ENCODE results near the gene PAXIP1. TPM values are rescaled to one million over a fixed set of nuclear protein-coding genes. Genes with fewer than 3 reads are reported as not detected.

Gene PAXIP1
- total RNA-seq, 1 experiment from 2014 or later, result 33.8 TPM

DNA sequence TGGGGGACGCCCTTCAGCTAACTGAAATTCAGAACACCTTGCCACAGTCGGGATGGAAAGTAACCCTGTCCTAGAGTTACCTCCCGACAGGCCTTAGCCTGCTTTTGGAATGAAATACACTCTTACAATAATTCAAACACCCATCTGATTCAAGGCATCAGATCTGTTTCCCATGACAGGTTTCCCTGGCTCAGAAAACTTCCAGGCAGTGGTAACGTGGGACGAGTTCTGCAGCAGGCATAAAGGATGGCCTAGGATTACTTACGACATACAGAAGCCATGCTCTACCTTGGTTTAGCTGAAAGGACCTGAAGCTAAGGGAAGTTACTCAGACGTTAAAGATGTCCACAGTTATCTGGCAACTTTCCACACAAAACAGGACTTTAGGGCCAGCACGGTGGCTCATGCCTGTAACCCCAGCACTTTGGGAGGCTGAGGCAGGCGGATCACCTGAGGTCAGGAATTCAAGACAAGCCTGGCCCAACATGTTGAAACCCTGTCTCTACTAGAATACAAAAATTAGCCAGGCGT is 5.0 kb downstream of the PAXIP1 start:
- peak; percentile 21 for DNase-seq (ENCODE audit: low spot score)
- in situ Hi-C loops (cut with HindIII; ENCODE audit: low sequenced_read_pairs), result no loop called here

DNA sequence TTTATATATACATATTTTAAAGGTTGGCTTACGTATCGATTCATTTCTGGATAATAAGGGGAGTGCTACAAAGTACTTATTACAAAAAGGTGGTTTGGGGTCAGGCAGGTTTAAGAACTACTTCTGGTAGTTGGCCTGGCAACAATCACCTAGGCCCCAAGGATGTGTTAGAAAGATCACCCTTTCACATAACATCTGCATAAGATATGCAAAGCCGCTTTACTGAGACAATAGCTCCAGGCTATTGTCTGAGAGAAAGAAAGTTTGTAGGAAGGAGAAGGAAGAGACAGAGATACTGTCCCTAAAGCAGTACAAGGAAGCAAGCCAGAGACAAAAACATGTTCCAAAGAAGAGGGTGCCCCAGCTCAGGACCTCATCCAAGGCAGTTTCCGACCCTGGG is 6.2 kb downstream of the PAXIP1 start:
- DNase-seq (ENCODE audit: low spot score), result peak; percentile 8
- in situ Hi-C loops (cut with HindIII; ENCODE audit: low sequenced_read_pairs), result no loop called here

DNA sequence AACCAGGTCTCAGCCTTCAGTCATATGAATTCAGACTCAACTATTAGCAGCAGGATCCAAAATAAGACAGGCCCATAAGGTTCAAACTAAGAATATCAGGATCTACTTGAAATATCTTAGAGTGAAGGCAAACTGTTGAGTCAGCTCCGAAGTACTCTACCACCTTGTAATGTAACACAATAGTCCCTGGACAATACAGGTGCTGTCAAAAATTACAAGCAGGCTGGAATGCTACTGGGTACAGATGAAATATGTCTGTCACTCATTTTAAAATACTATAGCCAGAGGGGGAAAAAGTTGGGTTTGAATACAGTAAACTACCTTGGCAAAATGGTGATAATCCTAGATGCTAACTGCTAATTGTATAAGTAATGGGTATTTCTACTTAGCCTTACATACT is 6.8 kb downstream of the PAXIP1 start:
- in situ Hi-C loops (cut with HindIII; ENCODE audit: low sequenced_read_pairs), result no loop called here
- peak; percentile 5 for DNase-seq (ENCODE audit: low spot score)

DNA sequence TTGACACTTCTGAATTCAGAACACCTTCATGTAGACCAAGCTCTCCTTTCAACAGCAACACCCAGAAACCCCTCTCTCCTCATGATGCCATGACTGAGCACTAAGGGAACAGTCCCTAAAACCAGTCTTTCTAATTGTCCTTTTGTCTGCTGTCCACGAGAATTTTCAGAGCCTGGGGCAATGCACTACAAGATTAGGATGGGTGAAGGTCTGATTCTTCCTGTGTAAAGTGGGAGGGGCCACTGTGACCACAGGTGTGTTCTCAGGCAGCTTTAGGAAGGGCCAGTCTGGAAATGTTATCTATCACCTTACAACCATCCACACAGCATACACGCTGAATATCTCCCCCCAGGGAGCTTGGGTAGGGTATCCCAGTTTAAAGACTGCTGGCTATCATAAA is 7.9 kb downstream of the PAXIP1 start:
- in situ Hi-C loops (cut with HindIII; ENCODE audit: low sequenced_read_pairs), result no loop called here

DNA sequence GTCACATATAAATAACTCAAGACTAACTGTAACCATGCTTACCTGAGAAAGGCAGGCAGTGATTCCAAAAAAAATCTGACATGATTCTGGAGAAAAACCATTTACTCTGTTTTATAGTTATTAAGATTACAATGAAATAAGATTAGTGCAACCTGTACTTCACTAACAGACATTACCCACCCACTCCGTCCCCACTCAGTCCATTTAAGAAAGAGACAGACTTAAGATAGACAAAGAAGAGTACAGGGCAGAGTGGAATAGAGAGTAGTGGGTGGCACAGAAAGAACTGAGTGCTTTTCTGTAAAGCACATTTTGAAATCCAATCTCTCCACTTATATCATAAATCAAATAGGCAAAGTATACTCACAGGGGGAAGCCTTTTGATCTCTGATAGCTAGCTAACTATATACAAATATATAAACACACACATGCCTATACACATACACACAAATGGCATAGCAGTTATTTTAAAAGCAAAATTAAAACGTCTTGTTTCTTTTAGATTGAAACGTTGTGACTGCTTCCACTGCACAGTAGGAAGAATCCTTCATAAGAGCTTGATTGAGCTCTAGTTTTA is 11.9 kb downstream of the PAXIP1 start:
- in situ Hi-C loops (cut with HindIII; ENCODE audit: low sequenced_read_pairs), result no loop called here
- DNase-seq (ENCODE audit: low spot score), result peak; percentile 6

More for the DNA sequence above, 7.9 kb downstream of the PAXIP1 start:
- peak; percentile 31 for DNase-seq (ENCODE audit: low spot score)

DNA sequence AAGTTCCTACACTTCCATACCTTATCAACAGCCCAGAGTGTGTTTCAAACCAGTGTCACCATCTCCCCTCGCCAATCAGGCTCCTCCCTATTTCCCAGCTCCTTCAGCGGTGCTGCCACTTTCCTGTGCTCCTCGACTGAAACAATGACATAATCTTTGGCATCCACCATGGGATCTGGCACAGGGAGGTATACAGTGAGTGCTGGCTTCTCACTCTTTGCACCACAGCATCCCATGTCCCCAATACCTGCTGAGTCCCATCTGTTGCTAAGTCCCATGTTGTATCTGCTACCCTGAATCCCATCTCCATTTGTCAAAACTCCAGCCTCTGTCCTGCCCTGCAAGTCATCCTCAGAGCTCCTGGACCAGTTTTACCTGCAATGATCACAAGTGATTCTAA is 15.4 kb downstream of the PAXIP1 start:
- peak; percentile 100 for DNase-seq (ENCODE audit: low spot score)
- in situ Hi-C loops (cut with HindIII; ENCODE audit: low sequenced_read_pairs), result no loop called here

DNA sequence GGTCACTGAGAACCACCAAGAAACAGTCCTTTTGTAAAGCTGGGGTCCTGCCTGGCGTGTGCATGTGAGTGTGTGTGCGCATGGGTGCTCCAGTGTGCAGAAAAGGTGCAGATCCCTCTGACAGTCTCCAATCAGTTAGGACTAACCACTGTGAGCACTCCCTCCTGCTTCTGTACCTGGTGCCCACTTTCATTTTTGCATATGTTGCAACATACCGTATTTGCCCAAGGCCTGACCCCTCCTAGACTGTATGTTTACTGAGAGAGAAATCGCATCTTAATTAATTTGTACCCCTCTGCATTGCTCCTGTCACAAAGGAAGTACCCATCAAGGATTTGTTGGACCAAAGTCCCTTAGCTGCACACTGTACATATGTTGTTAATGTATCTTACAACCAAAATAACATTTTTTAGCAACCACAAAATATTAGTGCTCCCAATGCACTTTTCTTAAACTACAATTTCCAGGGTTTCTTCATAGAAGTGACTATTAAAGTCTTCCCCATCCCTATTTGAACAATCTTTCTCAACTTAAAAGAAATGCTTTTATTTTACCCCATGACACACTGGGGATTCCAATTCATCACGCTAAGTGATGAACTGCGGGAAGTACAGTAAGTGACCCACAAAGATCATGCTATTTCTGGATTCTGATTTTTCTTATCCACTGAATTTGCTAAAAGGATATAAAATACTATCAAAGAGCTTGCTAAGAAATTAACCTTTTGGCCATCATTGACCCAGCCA is 16.6 kb downstream of the PAXIP1 start:
- peak; percentile 42 for DNase-seq (ENCODE audit: low spot score)
- in situ Hi-C loops (cut with HindIII; ENCODE audit: low sequenced_read_pairs), result no loop called here

DNA sequence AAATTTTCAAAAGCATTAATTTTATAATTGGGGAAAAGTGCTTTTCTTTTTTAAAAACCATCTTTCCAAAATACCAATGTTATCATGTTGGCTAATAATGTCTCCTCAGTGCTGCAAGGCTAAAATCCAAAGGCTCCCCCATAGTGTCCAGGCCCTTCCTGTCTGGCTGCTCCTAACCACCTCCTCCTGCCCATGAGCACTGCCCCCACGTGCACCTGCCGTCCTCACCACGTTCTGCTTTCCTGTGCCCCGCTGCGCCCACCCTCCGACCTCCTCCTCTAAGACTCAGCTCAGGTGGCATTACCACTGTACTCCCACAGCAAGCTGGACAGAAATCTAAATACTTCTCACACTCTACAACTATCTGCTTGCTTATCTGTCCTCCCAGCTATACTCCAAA is 17.7 kb downstream of the PAXIP1 start:
- peak; percentile 68 for DNase-seq (ENCODE audit: low spot score)
- in situ Hi-C loops (cut with HindIII; ENCODE audit: low sequenced_read_pairs), result no loop called here

DNA sequence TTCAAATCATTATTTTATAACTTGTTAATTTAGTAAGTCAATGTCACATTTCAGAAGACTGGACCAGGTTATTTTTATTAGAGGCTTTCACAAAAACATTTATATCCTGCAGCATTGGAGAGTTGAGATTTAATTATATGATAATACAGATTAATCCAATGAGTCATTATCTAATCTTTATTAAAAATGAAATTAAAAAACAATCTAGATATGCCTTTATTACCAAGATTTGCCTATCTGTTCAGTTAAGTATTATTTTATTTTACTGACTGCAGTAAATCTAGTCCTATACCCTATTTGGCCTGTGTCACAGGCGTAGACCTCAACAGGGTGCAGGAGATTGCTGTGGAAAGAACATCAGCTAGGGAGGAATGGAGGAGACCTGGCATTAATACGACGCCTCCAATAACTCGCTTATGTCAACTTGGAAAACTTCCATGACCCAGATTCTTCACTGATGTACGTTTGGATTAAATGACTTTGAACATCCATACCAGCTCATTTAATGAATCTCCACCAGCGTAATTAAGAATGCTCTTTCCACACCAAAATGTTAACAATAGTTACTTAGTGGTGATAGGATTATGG is 18.2 kb downstream of the PAXIP1 start:
- peak; percentile 96 for DNase-seq (ENCODE audit: low spot score)
- in situ Hi-C loops (cut with HindIII; ENCODE audit: low sequenced_read_pairs), result no loop called here

DNA sequence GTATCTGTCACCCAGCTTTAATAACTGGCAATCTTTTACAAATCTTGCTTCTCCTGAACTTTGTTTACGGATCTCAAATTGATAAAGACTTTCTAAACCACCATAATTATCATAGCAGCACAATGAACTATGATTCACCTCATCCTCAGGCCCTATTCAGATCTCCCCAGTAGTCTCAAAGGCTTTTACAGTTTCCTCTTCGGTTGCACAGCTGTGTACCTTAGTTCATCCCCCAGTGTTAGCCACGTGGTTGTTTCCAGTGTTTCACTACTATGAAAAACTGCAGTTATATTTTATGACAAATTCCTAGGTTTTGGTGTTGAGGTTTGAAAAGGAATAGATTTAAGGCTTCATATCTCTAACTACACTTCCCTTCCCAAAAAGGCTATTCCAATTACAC is 24.9 kb downstream of the PAXIP1 start:
- DNase-seq (ENCODE audit: low spot score), result peak; percentile 11
- in situ Hi-C loops (cut with HindIII; ENCODE audit: low sequenced_read_pairs), result no loop called here

DNA sequence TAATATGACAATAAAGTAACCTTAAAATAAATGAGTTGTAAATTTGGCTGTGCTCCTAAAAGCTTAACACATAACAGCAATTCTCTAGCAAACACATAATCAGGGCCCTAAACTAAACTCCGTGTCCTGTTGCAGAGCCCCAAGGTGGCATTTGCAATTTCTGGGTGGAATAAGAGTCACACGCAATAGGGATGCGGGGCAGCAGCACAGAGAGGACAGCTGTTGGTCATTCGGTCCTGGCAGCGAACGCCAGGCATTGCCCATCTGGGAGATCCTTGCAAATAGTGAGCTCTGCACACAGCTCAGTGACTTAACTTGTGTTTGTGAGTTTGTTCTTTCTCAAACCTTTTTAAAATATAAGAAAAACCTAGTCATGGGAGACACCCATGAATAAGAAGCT is 25.7 kb downstream of the PAXIP1 start:
- DNase-seq (ENCODE audit: low spot score), result peak; percentile 35
- in situ Hi-C loops (cut with HindIII; ENCODE audit: low sequenced_read_pairs), result no loop called here

DNA sequence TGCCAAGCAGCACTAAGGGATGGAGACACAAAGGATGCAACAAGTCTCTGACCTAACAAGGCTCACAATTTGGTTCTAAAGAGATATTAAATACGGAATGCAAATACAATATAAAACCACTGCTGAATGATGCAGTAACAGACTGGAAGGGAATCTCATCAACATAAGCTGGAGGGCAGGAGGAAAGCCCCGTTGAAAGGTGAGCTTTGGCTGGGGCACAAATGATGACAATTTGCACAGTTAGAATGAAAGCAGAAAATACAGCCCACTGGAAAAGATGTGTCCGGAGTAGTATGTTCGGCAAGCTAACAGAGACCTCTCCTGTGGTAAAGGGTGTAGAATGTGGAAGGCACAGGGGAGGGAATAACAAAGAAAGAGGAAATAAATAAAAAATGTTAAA is 26.1 kb downstream of the PAXIP1 start:
- DNase-seq (ENCODE audit: low spot score), result peak; percentile 54

DNA sequence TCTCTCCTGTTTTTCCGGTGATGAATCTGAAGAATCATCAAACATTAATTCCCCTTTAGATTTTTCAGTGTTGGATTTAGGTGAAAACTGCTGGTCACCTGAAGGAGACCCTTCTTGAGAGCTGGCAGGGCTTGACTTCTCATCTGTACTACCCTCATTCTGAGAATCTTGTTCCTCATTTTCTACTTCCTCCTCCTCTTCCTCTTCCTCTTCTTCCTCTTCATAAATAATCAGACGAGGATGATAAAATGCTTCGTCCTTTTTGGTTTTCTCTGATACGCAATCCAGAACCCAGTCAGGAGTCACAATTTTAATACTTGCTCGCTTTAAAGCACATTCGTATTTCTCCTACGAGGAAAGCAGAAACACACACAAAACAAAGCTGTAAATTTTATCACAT is 26.9 kb downstream of the PAXIP1 start:
- in situ Hi-C loops (cut with HindIII; ENCODE audit: low sequenced_read_pairs), result no loop called here

More for the DNA sequence above, 26.1 kb downstream of the PAXIP1 start:
- in situ Hi-C loops (cut with HindIII; ENCODE audit: low sequenced_read_pairs), result no loop called here

DNA sequence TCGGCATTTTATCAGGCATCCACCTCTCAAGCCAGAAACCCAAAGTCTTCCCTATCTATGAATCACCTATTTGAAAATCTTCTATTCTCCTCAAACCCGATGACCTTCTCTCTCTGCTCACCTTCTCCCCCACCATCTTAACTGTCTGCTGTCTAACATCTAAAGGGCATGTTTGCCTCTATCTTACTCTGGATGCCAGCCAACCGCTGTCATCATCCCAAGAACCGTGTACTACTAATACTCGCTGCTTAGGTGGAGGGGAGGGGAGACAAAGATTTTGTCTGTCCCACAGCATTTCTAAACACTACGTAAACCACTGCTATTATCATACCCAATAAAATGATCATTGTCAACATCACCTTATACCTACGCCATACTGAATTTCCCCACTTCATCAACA is 29.5 kb downstream of the PAXIP1 start:
- DNase-seq (ENCODE audit: low spot score), result peak; percentile 57
- in situ Hi-C loops (cut with HindIII; ENCODE audit: low sequenced_read_pairs), result no loop called here

More for the DNA sequence above, 26.9 kb downstream of the PAXIP1 start:
- no peak for DNase-seq (ENCODE audit: low spot score)

DNA sequence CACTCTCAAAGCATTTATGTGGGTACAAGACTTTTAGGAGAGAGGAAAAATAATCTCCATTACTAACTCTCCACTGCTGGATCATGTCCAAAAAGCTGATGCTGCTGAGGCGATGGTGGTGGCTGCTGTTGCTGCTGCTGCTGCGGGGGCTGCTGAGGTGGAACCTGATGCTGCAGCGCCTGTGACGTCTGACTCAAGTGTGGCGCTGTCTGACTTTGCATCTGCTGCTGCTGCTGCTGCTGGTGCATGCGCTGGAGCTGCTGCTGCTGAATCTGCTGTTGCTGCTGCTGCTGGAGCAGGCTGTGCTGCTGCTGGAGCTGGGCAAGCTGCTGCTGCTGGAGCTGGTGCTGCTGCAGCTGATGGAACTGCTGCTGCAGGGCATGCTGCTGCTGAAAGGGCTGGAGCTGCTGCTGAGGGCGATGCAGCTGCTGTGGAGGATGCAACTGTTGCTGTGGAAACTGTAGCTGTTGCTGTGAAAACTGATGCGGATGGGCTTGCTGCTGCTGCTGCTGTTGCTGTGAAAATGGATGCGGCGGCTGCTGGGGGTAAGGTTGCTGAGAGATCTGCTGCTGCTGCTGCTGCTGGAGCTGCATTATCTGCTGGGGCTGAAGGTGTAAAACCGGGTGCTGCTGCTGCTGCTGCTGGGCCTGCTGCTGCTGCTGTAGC is 34.5 kb downstream of the PAXIP1 start:
- DNase-seq (ENCODE audit: low spot score), result no peak
- in situ Hi-C loops (cut with HindIII; ENCODE audit: low sequenced_read_pairs), result no loop called here

DNA sequence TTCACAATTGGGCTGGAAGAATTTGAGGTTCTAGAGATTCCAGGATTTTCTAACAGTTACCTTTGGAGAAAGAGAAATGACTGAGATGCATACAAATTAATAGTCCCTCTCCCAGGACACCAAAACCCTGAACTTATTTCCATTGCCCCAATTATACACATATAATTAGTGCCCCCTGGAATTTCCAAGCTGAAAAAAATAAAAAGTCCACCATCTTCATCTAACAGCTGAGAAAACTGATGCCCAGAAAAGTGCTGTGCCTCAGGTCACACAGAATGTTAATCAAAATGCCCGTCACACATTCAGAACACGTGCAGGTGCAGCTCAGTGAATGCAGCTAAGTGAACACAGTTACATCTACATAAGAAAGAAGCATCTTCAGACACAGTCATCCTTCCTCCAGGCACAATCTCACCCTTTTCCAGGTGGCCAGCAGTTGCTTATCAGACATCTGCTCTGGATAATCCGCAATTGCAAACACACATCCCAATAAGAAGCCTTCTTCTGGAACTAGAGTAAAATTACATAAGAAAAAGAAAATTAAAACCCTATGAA is 35.4 kb downstream of the PAXIP1 start:
- DNase-seq (ENCODE audit: low spot score), result no peak
- in situ Hi-C loops (cut with HindIII; ENCODE audit: low sequenced_read_pairs), result no loop called here

DNA sequence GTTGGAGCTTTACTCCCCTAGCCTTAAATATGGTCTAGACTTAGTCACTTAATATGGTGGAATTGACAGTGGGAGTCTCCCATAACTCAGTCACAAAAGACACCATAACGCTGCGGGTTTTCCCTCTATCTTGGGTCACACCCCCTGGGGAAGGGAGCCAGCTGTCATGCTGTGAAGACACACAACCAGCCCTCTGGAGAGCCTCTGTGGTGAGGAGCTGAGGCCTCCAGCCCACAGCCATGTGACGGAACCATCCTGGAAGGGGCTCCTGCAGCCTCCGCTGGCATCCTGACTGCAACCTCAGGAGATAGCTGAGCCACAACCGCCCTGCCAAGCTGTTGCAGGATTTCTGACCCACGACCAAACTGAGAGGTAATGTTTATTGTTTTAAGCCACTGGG is 37.9 kb downstream of the PAXIP1 start:
- DNase-seq (ENCODE audit: low spot score), result no peak
- in situ Hi-C loops (cut with HindIII; ENCODE audit: low sequenced_read_pairs), result no loop called here

DNA sequence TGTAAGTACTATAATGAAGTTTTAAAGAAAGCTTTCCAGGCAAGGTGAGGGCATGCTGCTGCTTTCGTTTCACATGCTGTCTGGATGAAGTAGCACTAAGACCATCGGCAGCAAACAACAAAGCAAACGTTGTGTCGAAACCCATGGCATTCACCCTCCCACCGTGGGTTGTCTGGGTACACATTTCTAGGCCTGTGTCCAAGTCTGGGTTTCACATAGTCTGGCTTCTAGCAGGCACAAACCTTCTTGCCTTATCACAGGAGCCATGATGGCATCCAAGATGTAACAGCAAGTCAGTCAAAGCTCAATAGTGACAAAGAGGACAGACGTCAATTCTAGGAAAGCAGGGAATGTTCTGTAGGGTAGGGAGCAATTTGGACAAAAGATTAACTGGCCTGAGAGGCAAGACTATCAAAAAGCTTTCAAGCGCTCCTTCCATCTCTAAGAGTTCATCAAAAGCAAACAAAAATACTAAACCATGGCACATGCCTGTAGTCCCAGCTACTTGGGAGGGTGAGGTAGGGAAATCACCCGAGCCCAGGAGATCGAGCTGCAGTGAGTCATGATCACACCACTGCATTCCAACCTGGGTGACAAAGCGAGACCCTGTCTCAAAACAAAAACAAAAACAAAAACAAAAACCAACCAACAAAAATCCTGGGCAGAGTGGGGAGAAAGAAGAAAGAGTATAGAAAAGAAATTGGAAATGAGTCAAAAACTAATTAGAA is 42.7 kb downstream of the PAXIP1 start:
- in situ Hi-C loops (cut with HindIII; ENCODE audit: low sequenced_read_pairs), result no loop called here
- DNase-seq (ENCODE audit: low spot score), result no peak

DNA sequence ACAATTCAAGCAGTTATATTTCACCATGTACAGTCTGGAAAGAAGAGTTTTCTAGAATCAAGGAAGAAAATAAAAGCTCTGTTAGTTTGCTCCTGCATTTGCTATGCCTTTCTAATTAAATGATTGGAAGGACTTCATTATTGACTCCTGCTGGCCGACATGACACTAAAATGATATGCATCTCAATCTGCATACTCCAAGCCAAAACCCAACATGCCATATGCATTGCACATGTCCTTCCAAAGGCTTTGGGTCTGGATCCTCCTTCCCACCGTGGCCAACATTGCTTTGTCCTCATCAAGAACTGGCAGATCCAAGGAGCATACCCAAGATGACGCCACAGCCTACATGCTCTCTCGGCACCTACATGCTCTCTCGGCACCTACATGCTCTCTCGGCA is 46.5 kb downstream of the PAXIP1 start:
- in situ Hi-C loops (cut with HindIII; ENCODE audit: low sequenced_read_pairs), result no loop called here
- DNase-seq (ENCODE audit: low spot score), result no peak

Data from G401 (cell line).